AG04450 (cell line): ENCODE results near the gene MBD2. TPM values are rescaled to one million over a fixed set of nuclear protein-coding genes. Genes with fewer than 3 reads are reported as not detected.

Source experiments
- CTCF ChIA-PET: fragments of 300-600, 350-600 bp; formaldehyde crosslinking; extraction: SDS; loops from one replicate; lab custom pipeline; 2022; ENCODE audit warnings: antibody characterized with exemption, inconsistent platforms; lab: Charles Lee
- POLR2A ChIA-PET: fragments of 350-600 bp; formaldehyde crosslinking; extraction: SDS; loops from one replicate; lab custom pipeline; 2021; ENCODE audit warnings: antibody characterized with exemption, inconsistent platforms; lab: Yijun Ruan, JAX
- DNase-seq: peaks from one replicate; pipeline ENCODE4 v3.0.0-alpha.2; 2011; ENCODE audit warnings: low read depth, low spot score
- H3K27ac ChIP-seq: one replicate; pipeline ENCODE4 v1.5.1; 2012; ENCODE audit warnings: low read depth, low read length, control low read depth
- H3K27me3 ChIP-seq: one replicate; pipeline ENCODE4 v1.6.0; 2012; ENCODE audit warnings: low read length; ENCODE audit not compliant: control insufficient read depth, insufficient read depth
- H3K4me3 ChIP-seq: 2 replicates; pipeline ENCODE4 v1.5.1; 2011; ENCODE audit warnings: mild to moderate bottlenecking, low read depth, low read length, control low read depth
- H3K9me3 ChIP-seq: 2 replicates; pipeline ENCODE4 v1.5.1; 2012; ENCODE audit warnings: low read length; ENCODE audit not compliant: control insufficient read depth, insufficient read depth
- CTCF ChIP-seq: IDR thresholded peaks from 2 replicates; pipeline ENCODE4 v1.5.1; 2011; ENCODE audit warnings: low read depth, low read length, control low read depth, inconsistent platforms
- polyA plus RNA-seq: library from polyadenylated mRNA; depleted of rRNA; stranded (reverse); fragments of >200 nt; gene quantifications from 2 replicates; pipeline ENCODE4 v1.2.3, GENCODE V29; 2011

Gene MBD2
- polyA plus RNA-seq, 1 experiment, result 30.6 TPM

GRCh38 chr18:54255141-54255540 lies 30.7 kb upstream of the MBD2 start:
- no peak for TF ChIP-seq CTCF
- H3K27me3 ChIP-seq, result no peaks in the 10 kb centered on the region
- no peak overlapping the region for H3K27ac ChIP-seq
- no peaks in the 10 kb centered on the region for H3K9me3 ChIP-seq
- CTCF ChIA-PET, result no interaction called here
- DNase-seq, result no peak
- POLR2A ChIA-PET, result no interaction called here
- no peak overlapping the region for H3K4me3 ChIP-seq

GRCh38 chr18:54254265-54254758 lies 29.8 kb upstream of the MBD2 start:
- Histone ChIP-seq H3K27me3 (no peaks in the 10 kb centered on the region), H3K9me3 (no peaks in the 10 kb centered on the region), H3K4me3 (0 out of 2 replicates have a peak overlapping the region, but pooled peaks have one; percentile 12), H3K27ac (no peak overlapping the region)
- TF ChIP-seq CTCF, result no peak
- no peak for DNase-seq
- ChIA-PET CTCF (interaction anchor here (0.7 kb wide), 1 partner anchor 13 kb away, joined by 3 read pairs; no protein-coding TSS in a partner anchor), POLR2A (no interaction called here)

- no peak for DNase-seq
- no peak overlapping the region for H3K27ac ChIP-seq
- H3K9me3 ChIP-seq, result no peaks in the 10 kb centered on the region
- TF ChIP-seq CTCF, result no peak
- no peaks in the 10 kb centered on the region for H3K27me3 ChIP-seq
- CTCF ChIA-PET, result interaction anchor here (0.6 kb wide), 1 partner anchor 731 kb away, joined by 4 read pairs; no protein-coding TSS in a partner anchor
- POLR2A ChIA-PET, result interaction anchor here (0.6 kb wide), 1 partner anchor 17 kb away, joined by 3 read pairs; no protein-coding TSS in a partner anchor
- H3K4me3 ChIP-seq, result no peak overlapping the region
These were observed 27.3 kb upstream of the MBD2 start for GRCh38 chr18:54251606-54252390.

- no peak overlapping the region for H3K4me3 ChIP-seq
- no peaks in the 10 kb centered on the region for H3K27me3 ChIP-seq
- ChIA-PET CTCF (interaction anchor here (0.6 kb wide), 1 partner anchor 732 kb away, joined by 4 read pairs; no protein-coding TSS in a partner anchor), POLR2A (no interaction called here)
- no peak overlapping the region for H3K27ac ChIP-seq
- DNase-seq, result no peak
- no peak for TF ChIP-seq CTCF
- no peaks in the 10 kb centered on the region for H3K9me3 ChIP-seq
These were observed 26.4 kb upstream of the MBD2 start for GRCh38 chr18:54250846-54251261.
